ENCODE measurements around the gene DNAH17.

Gene DNAH17

GRCh38 chr17:78379131-78379491, 198.1 kb downstream of the DNAH17 start:
- DNase-seq = no peak

- no peak for DNase-seq
These were observed 198.7 kb downstream of the DNAH17 start, which contains the start of gene PGS1 for GRCh38 chr17:78378225-78379130. Gene PGS1 (plus strand): TSS chr17:78378649. CDS start chr17:78378666, 17 bp downstream.

GRCh38 chr17:78377858-78378224, 199.4 kb downstream of the DNAH17 start:
- DNase-seq = no peak

DNA sequence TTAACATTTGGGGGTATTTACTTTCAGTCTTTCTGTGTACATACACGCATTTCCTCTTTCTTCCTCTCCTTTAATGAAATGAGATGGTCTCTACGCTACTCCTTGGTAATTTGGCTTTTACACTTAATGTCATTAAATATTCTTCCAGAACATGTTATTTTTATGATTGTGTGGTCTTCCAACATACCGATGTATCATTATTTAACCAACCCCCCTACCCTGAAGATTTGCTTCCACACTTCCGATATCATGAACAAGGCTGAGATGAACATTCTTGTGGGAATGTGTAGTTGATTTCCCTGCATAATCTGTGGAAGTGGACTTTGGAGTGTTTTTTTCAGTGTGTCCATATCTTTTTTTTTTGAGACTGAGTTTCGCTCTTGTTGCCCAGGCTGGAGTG, 201.0 kb downstream of the DNAH17 start:
- no peak for DNase-seq

- no peak for DNase-seq
These were observed 201.6 kb downstream of the DNAH17 start for GRCh38 chr17:78375401-78376151.

DNA sequence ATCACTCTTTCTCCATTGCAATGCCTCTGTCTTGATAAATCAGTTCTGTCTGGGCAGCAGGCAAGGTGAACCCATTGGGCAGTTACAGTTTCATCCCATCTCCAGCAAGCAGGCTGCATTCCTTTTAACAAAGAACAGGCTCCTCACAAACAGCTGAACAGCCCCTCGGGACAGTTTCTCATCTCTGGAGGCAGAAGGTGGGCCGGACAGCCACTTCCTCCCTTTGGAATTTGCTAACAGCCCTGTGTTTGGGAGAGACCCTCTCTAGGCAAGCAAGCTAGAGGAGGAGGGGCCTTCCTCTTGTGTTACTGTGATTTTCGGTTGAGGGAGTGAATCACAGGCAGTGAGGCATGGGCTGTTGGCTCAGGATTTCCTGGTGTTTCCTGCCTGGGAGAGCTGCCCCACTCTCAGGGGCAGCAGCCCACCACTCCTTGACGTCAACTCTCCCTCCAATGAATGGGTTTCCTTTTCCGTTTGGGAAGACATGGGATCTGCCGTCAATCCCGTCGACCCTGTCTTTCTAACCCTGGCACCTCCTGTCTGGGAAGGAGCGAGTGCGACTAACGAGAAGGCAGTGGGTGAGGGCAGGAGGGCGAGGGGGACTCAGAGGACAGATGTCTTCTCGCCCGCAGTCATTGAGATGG, 202.4 kb downstream of the DNAH17 start:
- DNase-seq = no peak

DNA sequence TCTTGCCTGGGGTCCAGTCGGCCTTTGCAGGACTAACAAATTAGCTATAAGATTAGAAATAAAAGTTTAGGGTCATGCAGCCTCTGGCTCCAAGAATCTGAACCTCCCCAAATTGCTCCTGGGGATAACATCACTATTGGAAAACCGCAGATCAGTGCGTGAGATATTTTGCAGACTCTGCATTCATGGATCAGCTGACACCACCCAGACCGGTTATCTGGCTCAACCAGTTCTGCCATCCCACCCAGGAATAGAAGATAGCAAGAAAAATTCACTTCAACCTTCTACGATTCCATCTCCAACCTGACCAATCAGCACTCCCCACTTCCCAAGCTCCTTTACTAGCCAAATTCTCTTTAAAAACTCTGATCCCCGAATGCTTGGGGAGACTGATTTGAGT, 203.0 kb downstream of the DNAH17 start:
- DNase-seq = no peak
